Type B pancreatic cell (in vitro differentiated cells): Measurements from ENCODE around the gene CSH2. TPM values are rescaled to one million over a fixed set of nuclear protein-coding genes. Genes with fewer than 3 reads are reported as not detected.

Source experiments
- DNase-seq: peaks from one replicate; pipeline ENCODE4 v3.0.0; 2021; ENCODE audit warnings: mixed read lengths; ENCODE audit not compliant: unreplicated experiment; ENCODE audit errors: extremely low spot score
- H3K27ac Mint-ChIP-seq: 2 replicates; pipeline ENCODE4 v1.8.0; 2021; ENCODE audit warnings: mild to moderate bottlenecking, mixed read lengths
- H3K27me3 Mint-ChIP-seq: 2 replicates; pipeline ENCODE4 v1.8.0; 2021; ENCODE audit warnings: mixed read lengths
- H3K36me3 Mint-ChIP-seq: 2 replicates; pipeline ENCODE4 v1.8.0; 2021; ENCODE audit warnings: mixed read lengths
- H3K4me1 Mint-ChIP-seq: one replicate; pipeline ENCODE4 v1.8.0; 2021; ENCODE audit warnings: mixed read lengths; ENCODE audit not compliant: unreplicated experiment
- H3K4me3 Mint-ChIP-seq: 2 replicates; pipeline ENCODE4 v1.8.0; 2021; ENCODE audit warnings: mild to moderate bottlenecking, mixed read lengths
- H3K9me3 Mint-ChIP-seq: 2 replicates; pipeline ENCODE4 v1.8.0; 2021; ENCODE audit warnings: mixed read lengths
- total RNA-seq: library from RNA; stranded (reverse); gene quantifications from 2 replicates; pipeline ENCODE4 v1.2.1, GENCODE V29; 2021; ENCODE audit warnings: low replicate concordance
- TF ChIP-seq, protein P1 (sequence below): fragments of 200-600 bp; sonication (generic); conservative IDR thresholded peaks from 2 replicates; pipeline ENCODE4 v1.5.0; 2021; ENCODE audit warnings: antibody characterized with exemption, mild to moderate bottlenecking

The CSH2 gene
- total RNA-seq, 1 donor from 2014 or later: not detected

- Mint-ChIP-seq H3K27me3 (peaks cover 8% of the 10 kb centered on the region), H3K36me3 (no peaks in the 10 kb centered on the region), H3K4me1 (peaks cover 33% of the 10 kb centered on the region), H3K9me3 (no peaks in the 10 kb centered on the region), H3K27ac (peak within 1 kb of the TSS; percentile 94), H3K4me3 (peak within 1 kb of the TSS; percentile 97)
- DNase-seq: peak; percentile 98
- TF ChIP-seq, protein P1, sequence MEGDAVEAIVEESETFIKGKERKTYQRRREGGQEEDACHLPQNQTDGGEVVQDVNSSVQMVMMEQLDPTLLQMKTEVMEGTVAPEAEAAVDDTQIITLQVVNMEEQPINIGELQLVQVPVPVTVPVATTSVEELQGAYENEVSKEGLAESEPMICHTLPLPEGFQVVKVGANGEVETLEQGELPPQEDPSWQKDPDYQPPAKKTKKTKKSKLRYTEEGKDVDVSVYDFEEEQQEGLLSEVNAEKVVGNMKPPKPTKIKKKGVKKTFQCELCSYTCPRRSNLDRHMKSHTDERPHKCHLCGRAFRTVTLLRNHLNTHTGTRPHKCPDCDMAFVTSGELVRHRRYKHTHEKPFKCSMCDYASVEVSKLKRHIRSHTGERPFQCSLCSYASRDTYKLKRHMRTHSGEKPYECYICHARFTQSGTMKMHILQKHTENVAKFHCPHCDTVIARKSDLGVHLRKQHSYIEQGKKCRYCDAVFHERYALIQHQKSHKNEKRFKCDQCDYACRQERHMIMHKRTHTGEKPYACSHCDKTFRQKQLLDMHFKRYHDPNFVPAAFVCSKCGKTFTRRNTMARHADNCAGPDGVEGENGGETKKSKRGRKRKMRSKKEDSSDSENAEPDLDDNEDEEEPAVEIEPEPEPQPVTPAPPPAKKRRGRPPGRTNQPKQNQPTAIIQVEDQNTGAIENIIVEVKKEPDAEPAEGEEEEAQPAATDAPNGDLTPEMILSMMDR: no peak
Measured at GRCh38 chr17:63842540-63843386, 30.7 kb downstream of the CSH2 start, which contains the start of gene SMARCD2. Gene SMARCD2 (minus strand): TSS chr17:63842685. CDS start chr17:63842674, 11 bp downstream.

DNA sequence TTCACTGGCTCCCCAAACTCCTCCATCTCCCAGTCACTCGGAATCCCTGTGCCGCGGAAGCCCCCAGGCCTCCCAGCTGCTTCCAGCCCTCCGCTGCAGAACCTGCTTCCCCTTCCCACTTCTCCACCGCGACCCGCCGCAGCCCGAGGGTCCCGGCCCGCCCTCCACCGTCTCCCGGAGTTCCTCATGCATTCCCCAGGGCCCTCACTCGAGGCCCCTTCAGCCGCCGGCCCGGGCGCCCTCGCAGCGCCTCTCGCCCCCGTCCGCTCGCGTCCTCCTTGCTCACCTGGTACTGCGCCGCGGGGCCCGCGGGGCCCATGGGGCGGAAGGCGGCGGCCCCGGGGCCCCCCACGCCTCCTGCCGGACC lies 31.3 kb downstream of the CSH2 start:
- no peaks in the 10 kb centered on the region for H3K36me3 Mint-ChIP-seq
- DNase-seq: no peak
- H3K4me3 Mint-ChIP-seq: peak overlapping the region; percentile 97
- TF ChIP-seq, protein P1: no peak
- peak overlapping the region; percentile 94 for H3K27ac Mint-ChIP-seq
- H3K9me3 Mint-ChIP-seq: no peaks in the 10 kb centered on the region
- H3K27me3 Mint-ChIP-seq: peaks cover 8% of the 10 kb centered on the region
- H3K4me1 Mint-ChIP-seq: peaks cover 33% of the 10 kb centered on the region

DNA sequence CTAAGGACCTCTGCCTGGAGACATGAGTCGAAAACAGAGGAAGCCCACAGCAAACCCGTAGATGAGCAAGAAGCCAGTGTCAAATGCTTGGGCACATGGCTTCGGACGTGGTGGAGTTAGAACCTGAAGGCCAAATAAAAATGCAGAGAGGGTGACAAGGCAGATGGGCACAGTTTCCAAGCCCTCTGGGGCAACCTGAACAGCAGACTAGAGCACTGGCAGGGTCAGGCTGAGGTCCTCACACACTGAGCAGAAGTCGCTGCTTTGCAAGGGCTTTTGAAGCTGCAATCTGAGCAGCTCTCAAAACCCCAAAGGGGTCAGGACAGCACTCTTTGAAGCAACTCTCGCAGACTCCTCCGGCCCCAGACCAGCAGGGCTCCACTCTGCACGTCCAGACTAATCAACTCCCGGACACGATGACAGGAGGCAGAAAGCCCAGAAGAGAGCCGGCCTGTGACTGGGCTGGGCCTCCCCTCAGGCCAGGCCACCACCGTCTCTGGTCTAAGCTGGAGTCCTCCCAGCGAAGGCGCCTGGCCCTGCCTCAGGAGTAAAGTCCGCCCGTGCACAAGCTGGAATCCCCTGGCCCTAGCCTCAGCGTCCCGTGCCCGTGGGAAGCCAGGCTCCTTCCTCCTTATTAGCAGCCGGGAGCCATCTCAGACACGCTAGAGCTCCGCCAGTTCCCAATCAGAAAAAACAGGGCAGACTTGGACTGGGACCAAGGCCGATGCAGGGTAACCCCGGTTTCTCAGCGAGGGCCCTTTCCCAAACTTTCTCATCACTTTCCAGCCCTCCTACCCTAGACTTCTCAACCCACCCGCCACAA lies 31.9 kb downstream of the CSH2 start:
- no peak for DNase-seq

DNA sequence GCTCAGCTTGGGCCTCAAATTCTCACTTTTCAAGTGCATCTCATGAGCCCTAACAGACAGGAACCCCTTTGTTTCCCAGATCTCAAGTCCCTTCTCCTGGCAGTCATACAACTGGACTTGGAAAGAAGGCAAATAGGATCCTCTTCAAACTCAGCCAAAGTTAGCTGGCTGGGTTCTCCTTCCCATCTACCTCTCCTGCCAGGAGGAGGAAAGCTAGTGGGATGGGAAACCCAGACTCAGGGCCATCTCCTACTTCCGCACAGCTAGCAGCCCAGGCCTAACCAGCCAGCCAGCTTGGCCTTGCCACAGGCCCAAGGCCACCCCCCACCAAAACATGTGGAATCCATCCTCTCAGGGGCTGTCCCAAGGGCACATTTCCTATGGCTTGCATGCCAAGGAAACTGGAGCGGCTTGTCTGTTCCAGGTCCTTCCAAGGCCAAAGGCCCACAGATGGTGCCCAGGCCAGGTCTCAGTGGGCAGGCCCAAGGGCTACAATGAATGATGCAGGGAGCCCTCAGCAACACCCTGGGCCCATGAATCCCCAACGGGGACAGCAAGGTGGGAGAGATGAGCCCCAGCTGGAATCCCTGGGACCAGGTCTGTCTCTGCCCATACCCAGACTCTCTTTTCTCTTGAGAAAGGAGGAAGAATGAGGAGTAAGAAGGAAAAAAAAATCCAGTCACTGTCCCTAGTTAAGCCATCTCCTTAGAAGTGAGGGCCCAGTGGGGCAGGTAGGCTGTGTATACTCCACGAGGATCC lies 32.7 kb downstream of the CSH2 start:
- H3K9me3 Mint-ChIP-seq: no peaks in the 10 kb centered on the region
- peak overlapping the region; percentile 97 for H3K4me3 Mint-ChIP-seq
- peaks cover 3% of the 10 kb centered on the region for H3K36me3 Mint-ChIP-seq
- no peak for DNase-seq
- peak overlapping the region; percentile 94 for H3K27ac Mint-ChIP-seq
- peaks cover 33% of the 10 kb centered on the region for H3K4me1 Mint-ChIP-seq
- TF ChIP-seq, protein P1: no peak
- H3K27me3 Mint-ChIP-seq: peaks cover 5% of the 10 kb centered on the region

More for the DNA sequence above, 31.9 kb downstream of the CSH2 start:
- peaks cover 3% of the 10 kb centered on the region for H3K36me3 Mint-ChIP-seq
- H3K27me3 Mint-ChIP-seq: peaks cover 8% of the 10 kb centered on the region
- TF ChIP-seq, protein P1: no peak
- peak overlapping the region; percentile 97 for H3K4me3 Mint-ChIP-seq
- H3K4me1 Mint-ChIP-seq: peaks cover 33% of the 10 kb centered on the region
- peak overlapping the region; percentile 94 for H3K27ac Mint-ChIP-seq
- H3K9me3 Mint-ChIP-seq: no peaks in the 10 kb centered on the region

GRCh38 chr17:63838631-63839171 lies 34.8 kb downstream of the CSH2 start:
- TF ChIP-seq, protein P1: no peak
- H3K4me3 Mint-ChIP-seq: peak overlapping the region; percentile 76
- H3K27me3 Mint-ChIP-seq: no peaks in the 10 kb centered on the region
- peaks cover 30% of the 10 kb centered on the region for H3K4me1 Mint-ChIP-seq
- H3K36me3 Mint-ChIP-seq: peaks cover 11% of the 10 kb centered on the region
- H3K9me3 Mint-ChIP-seq: no peaks in the 10 kb centered on the region
- peak overlapping the region; percentile 80 for H3K27ac Mint-ChIP-seq
- no peak for DNase-seq
